ENCODE data around the gene LBP.
A peak's percentile ranks its signal among the peaks of the same experiment; 100 is the strongest.

Gene LBP
- long read RNA-seq: 0 reads

- Histone ChIP-seq H3K27me3 (ENCODE audit: insufficient read depth, poor library complexity, severe bottlenecking) (no peaks in the 10 kb centered on the region), H3K4me3 (replicated peaks; ENCODE audit: insufficient read depth, low read length) (no peak within 1 kb of the TSS), H3K27ac (replicated peaks) (no peak within 1 kb of the TSS)
- no peak for DNase-seq (ENCODE audit: low read depth in 1 of 2, low spot score in 1 of 2)
- TF ChIP-seq CTCF (IDR thresholded peaks at IDR 0.05; ENCODE audit: insufficient read depth, low read length) (no peak), GABPA (IDR thresholded peaks at IDR 0.05; ENCODE audit: low read depth) (no peak), SPI1 (IDR thresholded peaks at IDR 0.05; ENCODE audit: borderline replicate concordance, low read depth) (no peak), REST (IDR thresholded peaks at IDR 0.05; ENCODE audit: insufficient replicate concordance, low read depth) (no peak), POLR2AphosphoS5 (IDR thresholded peaks at IDR 0.05; ENCODE audit: low read depth) (no peak)
These were observed at the start of gene LBP for GRCh38 chr20:38346247-38346651. TSS of gene LBP (plus strand) at chr20:38346482. CDS start at chr20:38346517, 35 bp downstream.

GRCh38 chr20:38297916-38298674, 48.2 kb upstream of the LBP start:
- no peaks in the 10 kb centered on the region for H3K27me3 ChIP-seq (ENCODE audit: insufficient read depth, poor library complexity, severe bottlenecking)
- H3K4me3 ChIP-seq (replicated peaks; ENCODE audit: insufficient read depth, low read length): no peak overlapping the region
- no peak for DNase-seq (ENCODE audit: low read depth in 1 of 2, low spot score in 1 of 2)
- no peak for TF ChIP-seq POLR2AphosphoS5 (IDR thresholded peaks at IDR 0.05; ENCODE audit: low read depth)
- H3K27ac ChIP-seq (replicated peaks): peak overlapping the region; percentile 97

DNA sequence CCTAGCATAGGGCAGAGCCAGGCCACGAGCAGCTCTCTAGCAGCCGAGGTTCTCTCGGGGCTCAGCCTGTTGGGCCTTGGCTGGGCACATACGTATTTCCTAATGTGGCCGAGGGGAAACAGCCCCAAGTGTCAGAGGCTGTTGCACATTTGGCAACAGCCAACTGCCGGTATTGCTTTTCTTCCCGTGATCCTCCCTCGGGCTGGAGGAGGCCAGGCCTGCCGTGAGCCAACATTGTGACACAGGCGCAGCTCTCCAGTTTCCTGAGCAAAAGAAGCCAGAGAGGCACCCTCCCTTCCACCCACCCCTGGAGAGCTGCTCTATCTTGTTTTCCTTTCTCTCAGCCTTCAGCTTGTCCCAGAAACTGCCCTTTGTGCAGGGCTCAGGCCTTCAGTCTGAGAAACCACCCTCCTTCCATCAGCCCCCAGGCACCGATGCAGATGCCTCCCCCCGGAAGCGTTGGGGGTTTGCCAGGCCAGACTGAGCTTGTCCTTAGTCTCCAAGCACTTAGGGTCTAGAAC, 47.5 kb upstream of the LBP start:
- Histone ChIP-seq H3K4me3 (replicated peaks; ENCODE audit: insufficient read depth, low read length) (no peak overlapping the region), H3K27ac (replicated peaks) (peak overlapping the region; percentile 97), H3K27me3 (ENCODE audit: insufficient read depth, poor library complexity, severe bottlenecking) (no peaks in the 10 kb centered on the region)
- peak; percentile 90 to 98 for DNase-seq (ENCODE audit: low read depth in 1 of 2, low spot score in 1 of 2)
- TF ChIP-seq REST (IDR thresholded peaks at IDR 0.05; ENCODE audit: insufficient replicate concordance, low read depth) (no peak), POLR2AphosphoS5 (IDR thresholded peaks at IDR 0.05; ENCODE audit: low read depth) (peak; percentile 93)

GRCh38 chr20:38299963-38300362, 46.3 kb upstream of the LBP start:
- Histone ChIP-seq H3K27me3 (ENCODE audit: insufficient read depth, poor library complexity, severe bottlenecking) (no peaks in the 10 kb centered on the region), H3K4me3 (replicated peaks; ENCODE audit: insufficient read depth, low read length) (no peak overlapping the region), H3K27ac (replicated peaks) (peak overlapping the region; percentile 97)
- TF ChIP-seq SPI1 (IDR thresholded peaks at IDR 0.05; ENCODE audit: borderline replicate concordance, low read depth): no peak
- no peak for TF ChIP-seq REST (IDR thresholded peaks at IDR 0.05; ENCODE audit: insufficient replicate concordance, low read depth)
- no peak for TF ChIP-seq GABPA (IDR thresholded peaks at IDR 0.05; ENCODE audit: low read depth)
- DNase-seq (ENCODE audit: low read depth in 1 of 2, low spot score in 1 of 2): peak in 1 of 2 experiments; percentile 44

Measured in HL-60 (cell line).